GM19035 (cell line): ENCODE measurements around the gene RBAK.
A peak's percentile ranks its signal among the peaks of the same experiment; 100 is the strongest.
"Not testable (repeated sequence)": the region's sequence is repeated elsewhere in the genome, so short reads cannot be mapped to it uniquely, and the experiment has no call there.

Source experiments
- ATAC-seq: cut with Tn5 transposase; IDR thresholded peaks from one replicate; pipeline ENCODE4 v1.9.1; 2021; ENCODE audit not compliant: unreplicated experiment

RBAK gene

GRCh38 chr7:5045558-5046396, at the start of gene RBAK:
TSS of gene RBAK (plus strand) at chr7:5045860. CDS start at chr7:5048077, 2,217 bp downstream.
- ATAC-seq, result peak; percentile 99

DNA sequence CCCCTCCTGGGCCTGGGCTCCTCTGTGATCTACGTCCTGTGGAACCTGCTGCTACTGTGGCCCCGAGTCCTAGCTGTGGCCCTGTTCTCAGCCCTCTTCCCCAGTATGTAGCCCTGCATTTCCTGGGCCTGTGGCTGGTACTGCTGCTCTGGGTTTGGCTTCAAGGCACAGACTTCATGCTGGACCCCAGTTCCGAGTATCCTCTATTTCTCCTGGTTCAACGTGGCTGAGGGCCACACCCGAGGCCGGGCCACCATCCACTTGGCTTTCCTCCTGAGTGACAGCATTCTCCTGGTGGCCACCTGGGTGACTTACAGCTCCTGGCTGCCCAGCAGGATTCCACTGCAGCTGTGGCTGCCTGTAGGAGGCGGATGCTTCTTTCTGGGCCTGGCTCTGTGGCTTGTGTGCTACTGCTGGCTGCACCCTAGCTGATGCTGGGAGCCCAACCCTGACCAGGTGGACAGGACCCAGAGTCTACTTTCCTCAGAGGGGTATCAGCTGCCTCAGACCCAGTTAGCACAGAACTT, 48.9 kb upstream of the RBAK start:
- no peak for ATAC-seq

DNA sequence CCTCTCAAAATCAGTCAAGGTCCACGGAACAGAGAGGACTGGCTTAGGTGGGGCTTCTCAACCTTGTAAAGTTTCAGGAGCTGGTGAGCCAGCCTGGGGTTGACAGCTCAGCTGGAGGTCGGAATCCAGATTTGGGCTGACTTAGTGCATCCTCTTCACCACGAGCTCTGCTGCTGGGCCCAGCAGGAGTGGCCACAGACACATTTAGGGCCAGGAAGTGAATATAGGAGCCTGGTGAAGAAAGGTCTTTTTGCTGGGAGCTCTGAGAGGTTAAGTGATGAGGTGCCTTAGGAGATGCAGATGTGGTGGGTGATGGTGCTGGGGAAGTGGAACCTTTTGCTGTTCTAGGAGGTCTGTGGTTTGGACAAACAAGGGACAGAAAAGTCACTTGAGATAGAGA, 47.4 kb upstream of the RBAK start:
- no peak for ATAC-seq

GRCh38 chr7:4998910-4999309, 46.8 kb upstream of the RBAK start:
- ATAC-seq, result no peak

DNA sequence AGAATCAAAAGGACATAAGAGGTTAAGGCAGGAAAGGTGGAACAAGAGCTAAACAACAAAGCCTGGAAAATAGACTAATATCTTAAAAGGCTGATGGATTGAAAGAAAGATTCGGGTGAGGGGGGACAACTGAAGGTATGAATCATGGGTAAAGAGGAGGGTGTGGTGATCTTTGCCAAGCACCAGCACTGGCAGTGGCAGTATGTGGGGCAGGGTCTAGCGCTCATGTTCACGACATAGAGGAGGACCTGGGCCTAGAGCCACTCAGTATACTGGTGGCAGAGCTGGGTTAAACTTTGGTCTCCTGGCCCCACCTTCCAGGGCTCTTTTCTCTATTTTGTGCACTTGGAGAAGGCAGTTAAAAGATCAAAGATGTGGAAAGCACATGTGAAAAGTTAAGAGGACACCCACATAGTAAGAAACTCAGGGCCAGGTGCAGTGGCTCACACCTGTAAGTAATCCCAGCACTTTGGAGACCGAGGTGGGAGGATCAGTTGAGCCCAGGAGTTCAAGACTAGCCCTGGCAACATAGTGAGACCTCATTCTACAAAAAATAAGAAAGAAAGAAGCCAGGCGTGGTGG, 46.2 kb upstream of the RBAK start:
- no peak for ATAC-seq

- ATAC-seq, result no peak
Observed at GRCh38 chr7:5001003-5001402, 44.7 kb upstream of the RBAK start.

GRCh38 chr7:5001911-5002310, 43.7 kb upstream of the RBAK start:
- ATAC-seq, result no peak

- ATAC-seq, result no peak
Observed at GRCh38 chr7:5005066-5005465, 40.6 kb upstream of the RBAK start.

- no peak for ATAC-seq
Observed at GRCh38 chr7:5012985-5013384, 32.7 kb upstream of the RBAK start.

DNA sequence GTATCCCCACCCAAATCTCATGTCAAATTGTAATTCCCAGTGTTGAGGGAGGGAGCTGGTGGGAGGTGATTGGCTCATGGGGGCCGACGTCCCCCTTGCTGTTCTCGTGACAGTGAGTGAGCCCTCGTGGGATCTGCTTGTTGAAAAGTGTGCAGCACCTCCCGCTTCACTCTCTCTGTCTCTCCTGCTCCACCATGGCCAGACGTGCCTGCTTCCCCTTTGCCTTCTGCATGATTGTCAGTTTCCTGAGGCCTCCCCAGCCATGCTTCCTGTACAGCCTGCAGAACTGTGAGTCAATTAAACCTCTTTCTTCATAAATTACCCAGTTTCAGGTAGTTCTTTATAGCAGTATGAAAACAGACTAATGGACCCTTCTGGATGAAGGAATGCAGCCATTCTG, 29.7 kb upstream of the RBAK start:
- ATAC-seq, result not testable (repeated sequence)

- not testable (repeated sequence) for ATAC-seq
Observed at GRCh38 chr7:5017626-5018025, 28.0 kb upstream of the RBAK start.

DNA sequence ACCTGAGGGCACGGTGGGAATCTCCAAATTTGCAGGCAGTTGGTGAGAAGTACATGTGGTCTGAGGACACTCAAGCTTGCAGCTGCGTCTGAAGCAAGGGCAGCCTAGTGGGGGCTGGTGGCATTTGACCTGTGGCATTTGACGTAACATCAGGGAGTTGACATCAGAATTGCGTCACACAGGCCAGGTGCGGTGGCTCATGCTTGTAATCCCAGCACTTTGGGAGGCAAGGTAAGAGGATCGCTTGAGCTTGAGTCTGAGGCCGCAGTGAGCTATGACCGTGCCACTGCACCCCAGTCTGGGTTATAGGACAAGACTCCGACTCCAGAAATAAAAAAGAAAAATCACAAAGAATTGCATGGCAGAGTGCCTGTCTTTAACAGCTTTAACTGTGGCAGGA, 25.6 kb upstream of the RBAK start:
- ATAC-seq, result no peak

DNA sequence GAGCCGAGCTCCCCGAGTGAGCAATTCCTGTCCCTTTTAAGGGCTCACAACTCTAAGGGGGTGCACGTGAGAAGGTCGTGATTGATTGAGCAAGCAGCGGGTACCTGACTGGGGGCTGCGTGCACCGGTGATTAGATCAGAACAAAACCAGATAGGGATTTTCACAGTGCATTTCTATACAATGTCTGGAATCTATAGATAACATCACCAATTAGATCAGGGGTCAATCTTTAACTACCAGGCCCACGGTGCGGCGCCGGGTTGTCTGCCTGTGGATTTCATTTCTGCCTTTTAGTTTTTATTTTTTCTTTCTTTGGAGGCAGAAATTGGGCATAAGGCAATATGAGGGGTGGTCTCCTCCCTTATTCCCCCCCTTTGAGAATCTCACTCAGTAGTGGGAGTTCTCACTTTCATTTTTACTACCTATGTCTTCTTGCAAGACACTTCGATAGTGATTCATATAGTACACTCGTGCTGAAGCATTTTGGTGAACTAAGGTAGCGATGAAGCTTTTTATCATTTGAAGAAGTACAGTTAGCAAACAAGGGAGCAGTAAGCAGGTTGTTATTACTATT, 24.6 kb upstream of the RBAK start:
- ATAC-seq, result not testable (repeated sequence)

GRCh38 chr7:5023626-5024025, 22.0 kb upstream of the RBAK start:
- not testable (repeated sequence) for ATAC-seq

DNA sequence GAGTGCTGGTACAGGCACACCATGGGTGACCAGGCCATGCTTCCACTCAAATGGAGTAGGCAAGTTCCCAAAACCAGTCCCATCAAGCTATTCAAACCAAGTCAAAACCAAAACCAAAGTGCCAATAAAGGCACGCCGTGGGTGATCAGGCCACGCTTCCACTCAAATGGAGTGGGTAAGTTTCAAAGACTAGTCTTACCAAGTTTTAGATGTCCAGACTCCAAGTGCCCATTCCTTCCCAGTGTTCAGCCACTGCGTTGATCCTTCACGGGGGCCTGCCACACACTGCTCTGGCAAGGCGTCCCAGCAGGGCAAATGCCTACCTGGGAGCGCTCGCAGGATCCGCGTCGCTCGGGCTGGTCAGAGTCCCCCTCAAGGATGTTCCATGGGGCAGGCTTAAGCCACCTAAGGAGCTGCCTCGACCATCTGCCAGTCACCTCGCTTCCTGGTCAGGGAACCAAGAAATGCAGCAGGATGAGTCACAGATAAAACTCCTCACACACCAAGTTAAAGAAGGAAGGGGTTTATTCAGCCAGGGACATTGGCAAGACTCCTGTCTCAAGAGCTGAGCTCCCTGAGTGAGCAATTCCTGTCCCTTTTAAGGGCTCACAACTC, 17.8 kb upstream of the RBAK start:
- ATAC-seq, result not testable (repeated sequence)

GRCh38 chr7:5033186-5033585, 12.5 kb upstream of the RBAK start:
- not testable (repeated sequence) for ATAC-seq

DNA sequence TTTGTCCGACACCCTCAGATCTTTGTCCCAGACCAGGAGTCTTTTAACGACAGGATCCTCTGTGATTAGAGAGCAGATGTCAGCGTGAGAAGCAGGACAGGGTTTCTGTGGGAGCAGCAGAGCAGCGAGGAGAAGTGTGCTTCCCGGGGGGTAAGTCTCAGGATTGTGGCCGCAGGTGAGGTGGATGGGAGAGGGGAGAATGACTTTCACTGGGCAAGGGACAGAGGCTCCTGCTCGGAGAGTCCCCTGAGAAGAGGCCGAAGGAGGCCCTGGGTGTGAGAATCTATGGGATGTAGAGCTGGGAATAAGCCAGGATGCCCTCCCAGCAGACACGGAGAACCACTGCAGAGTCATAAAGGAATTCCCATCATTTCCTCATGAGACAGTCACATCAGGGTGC, 10.4 kb upstream of the RBAK start:
- no peak for ATAC-seq

GRCh38 chr7:5036446-5036845, 9.2 kb upstream of the RBAK start:
- ATAC-seq, result no peak

DNA sequence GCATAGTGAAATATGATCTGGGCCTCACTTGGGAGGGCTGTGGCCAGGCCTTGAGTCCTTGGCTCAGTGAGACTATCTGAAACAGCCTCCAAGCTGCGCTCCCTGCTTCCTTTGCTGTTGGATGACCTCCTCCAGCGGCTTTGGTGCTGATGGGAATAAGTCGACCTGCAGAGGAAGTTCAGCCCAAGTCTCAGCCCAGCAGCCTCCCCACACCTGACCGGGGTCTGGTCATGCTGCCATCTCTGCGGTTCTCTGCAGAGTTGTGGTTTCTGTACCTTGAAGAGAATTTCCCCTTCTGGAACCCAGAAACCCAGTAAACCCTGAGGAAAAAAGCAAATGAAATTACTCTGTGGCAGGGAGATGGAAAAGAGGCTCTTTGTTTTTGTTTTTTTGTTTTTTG, 4.6 kb upstream of the RBAK start:
- ATAC-seq, result no peak

DNA sequence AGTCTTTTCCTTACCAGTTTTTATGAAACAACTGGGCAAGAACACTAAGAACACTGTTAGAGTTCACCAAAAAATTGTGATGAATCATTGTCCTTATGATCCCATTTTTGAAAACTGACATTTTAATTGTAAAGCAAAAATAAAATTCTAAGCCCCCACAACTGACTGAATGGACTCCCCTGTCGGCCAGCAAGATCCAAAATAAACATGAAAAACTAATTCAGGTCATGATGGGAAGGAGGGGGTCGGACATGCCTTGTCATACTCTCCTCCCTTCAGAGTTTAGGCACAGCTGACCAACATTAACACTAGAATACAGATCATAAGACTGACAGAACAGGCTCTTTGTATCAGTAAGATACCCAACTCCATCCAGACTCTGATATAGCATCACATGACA, 2.0 kb upstream of the RBAK start:
- ATAC-seq, result no peak

DNA sequence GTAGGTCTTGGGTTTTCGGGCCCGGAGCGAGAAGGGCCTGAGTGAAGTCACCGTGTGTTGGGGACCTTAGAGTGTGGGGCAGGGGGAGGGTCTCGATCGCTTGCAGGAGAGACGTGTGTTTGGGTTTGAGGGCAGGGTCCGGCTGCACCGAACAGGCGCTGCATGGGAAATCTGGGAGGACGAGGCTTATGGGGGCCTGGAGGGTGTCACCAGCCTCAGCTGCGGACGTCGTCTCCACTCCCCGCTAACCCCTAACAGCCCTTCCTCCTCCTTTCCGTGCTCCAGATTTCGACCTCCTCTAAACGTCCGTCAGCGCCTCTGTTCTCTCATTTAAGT, 705 bp downstream of the RBAK start:
- not testable (repeated sequence) for ATAC-seq

GRCh38 chr7:5047127-5047526, 1.5 kb downstream of the RBAK start:
- not testable (repeated sequence) for ATAC-seq
